IgD-negative memory B cell (primary cell): ENCODE measurements around the gene CUX1. TPM values are rescaled to one million over a fixed set of nuclear protein-coding genes. Genes with fewer than 3 reads are reported as not detected.
"Not testable (repeated sequence)": the region's sequence is repeated elsewhere in the genome, so short reads cannot be mapped to it uniquely, and the experiment has no call there.

Source experiments
- H3K27ac Mint-ChIP-seq, 3 donors: one replicate each; pipeline ENCODE4 v1.8.0; 2020 to 2022; ENCODE audit warnings: mild to moderate bottlenecking in 3 of 3, mixed read lengths in 3 of 3, moderate library complexity in 1 of 3
- H3K27me3 Mint-ChIP-seq: one replicate; pipeline ENCODE4 v1.8.0; 2021; ENCODE audit warnings: mixed read lengths
- H3K36me3 Mint-ChIP-seq: one replicate; pipeline ENCODE4 v1.8.0; 2020; ENCODE audit warnings: mild to moderate bottlenecking, mixed read lengths
- H3K4me1 Mint-ChIP-seq, 3 donors: one replicate each; pipeline ENCODE4 v1.8.0; 2020 to 2022; ENCODE audit warnings: mixed read lengths in 3 of 3, mild to moderate bottlenecking in 1 of 3
- H3K4me3 Mint-ChIP-seq, 4 donors: one replicate each; pipeline ENCODE4 v1.8.0; 2020 to 2022; ENCODE audit warnings: mild to moderate bottlenecking in 4 of 4, mixed read lengths in 4 of 4, moderate library complexity in 3 of 4
- H3K9me3 Mint-ChIP-seq, 3 donors: one replicate each; pipeline ENCODE4 v1.8.0; 2020 to 2021; ENCODE audit warnings: mixed read lengths in 3 of 3, mild to moderate bottlenecking in 1 of 3
- polyA plus RNA-seq: library from polyadenylated mRNA; unstranded; fragments of 300-500 nt; fragmentation: Illumina TruSeq; gene quantifications from one replicate; pipeline ENCODE4 v1.2.3, GENCODE V29; 2021

CUX1 gene
- polyA plus RNA-seq, 1 donor from 2014 or later, result 22.2 TPM

DNA sequence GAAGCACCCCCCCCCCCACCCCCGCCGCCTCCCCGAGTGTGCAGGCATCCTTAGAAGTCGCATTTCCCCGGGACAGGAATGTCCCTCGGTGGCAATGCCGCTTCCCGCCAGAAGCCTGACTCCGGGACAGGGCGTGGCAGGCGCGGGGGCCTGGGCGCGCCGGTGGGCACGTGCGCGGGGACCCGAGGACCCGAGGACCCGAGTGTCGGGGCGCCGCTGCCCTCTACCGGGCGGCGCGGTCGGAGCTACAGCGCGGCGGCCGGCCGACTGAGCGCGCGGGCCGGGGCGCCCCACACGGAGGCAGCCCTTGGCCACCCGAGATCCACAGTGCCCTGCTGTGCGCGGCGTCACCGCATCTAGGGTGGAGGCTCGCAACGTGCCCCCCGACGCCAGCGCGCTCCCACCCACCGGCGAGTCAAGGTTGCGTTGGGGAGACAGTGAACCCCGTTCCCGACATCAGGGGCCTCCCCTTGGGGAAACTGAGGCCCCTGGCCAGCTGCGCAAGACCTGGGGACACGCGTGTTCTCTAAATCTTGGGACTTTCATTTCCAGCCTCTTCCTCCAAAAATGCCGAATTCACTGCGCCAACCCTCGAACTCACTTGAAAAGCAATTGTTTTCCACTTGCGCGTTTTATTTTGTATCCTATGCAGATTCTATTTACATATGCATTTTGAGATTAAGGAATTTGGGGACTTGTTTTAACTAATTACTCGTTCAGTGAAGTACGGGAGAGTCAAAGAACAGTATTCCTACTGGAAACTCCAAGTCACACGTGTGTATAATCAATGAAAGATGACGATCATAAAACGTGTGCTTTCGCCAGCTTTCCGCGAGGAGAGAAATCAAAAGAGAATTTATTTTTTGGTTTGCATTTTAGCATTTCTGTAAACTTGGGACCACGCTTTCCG lies 3.1 kb upstream of the CUX1 start:
- Mint-ChIP-seq H3K9me3 (no peaks in the 10 kb centered on the region), H3K4me1 (peaks cover 14 to 21% (median 19%) of the 10 kb centered on the region in 3 donors), H3K4me3 (peak overlapping the region; percentile 87 to 94 (median 91)), H3K36me3 (no peaks in the 10 kb centered on the region), H3K27ac (peak overlapping the region; percentile 35 to 81 (median 62)), H3K27me3 (no peaks in the 10 kb centered on the region)

DNA sequence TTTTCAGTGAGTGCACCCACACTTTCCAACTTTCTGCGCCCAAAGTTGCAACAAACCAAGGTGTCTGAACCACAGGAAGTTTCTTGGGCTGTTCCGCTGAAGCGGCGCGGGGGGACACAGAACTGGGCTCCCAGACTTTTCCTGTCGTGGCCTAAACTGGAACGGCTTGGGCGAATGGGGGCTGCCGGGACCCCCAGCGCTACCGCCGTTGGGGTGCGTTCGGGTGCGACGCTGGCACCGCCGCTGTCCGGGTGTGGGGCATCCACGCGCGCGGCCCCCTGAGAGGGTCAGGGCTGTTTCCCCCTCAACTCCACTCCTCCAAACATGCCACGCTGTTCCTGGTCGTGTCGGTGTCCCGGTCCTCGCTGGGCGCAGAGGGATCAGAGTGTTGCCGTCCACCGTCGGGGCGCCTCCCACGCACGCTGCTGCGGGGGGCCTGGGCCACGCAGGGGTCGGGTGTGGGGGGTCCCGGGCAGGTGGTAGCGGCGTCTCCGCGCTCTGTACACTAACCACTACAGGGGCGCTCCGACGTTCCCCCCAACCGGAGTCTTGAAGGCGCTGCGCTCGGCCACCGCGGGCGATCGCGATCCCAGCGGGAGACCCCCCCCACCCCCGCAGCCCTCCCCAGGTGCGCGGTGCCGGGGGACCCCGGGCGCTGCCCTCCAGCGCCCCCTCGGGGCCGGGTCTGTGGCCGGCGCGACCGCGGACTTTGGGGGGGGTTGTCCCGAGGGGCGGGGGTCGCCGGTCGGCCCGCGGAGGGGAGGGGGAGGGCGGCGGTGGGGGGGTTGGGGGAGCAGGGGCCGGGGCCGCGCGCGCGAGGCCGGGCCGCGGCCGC lies 2.2 kb upstream of the CUX1 start:
- Mint-ChIP-seq H3K4me1 (peaks cover 17 to 29% (median 20%) of the 10 kb centered on the region in 3 donors), H3K27ac (peak overlapping the region; percentile 44 to 87 (median 81)), H3K9me3 (no peaks in the 10 kb centered on the region), H3K4me3 (peak overlapping the region; percentile 87 to 94 (median 92)), H3K27me3 (no peaks in the 10 kb centered on the region), H3K36me3 (no peaks in the 10 kb centered on the region)

GRCh38 chr7:101815826-101816594 lies 1.4 kb upstream of the CUX1 start:
- H3K36me3 Mint-ChIP-seq, result no peaks in the 10 kb centered on the region
- peak overlapping the region in 1 of 3 donors; percentile 87 for H3K27ac Mint-ChIP-seq
- H3K4me3 Mint-ChIP-seq, result peak overlapping the region; percentile 85 to 95 (median 92)
- H3K9me3 Mint-ChIP-seq, result no peaks in the 10 kb centered on the region
- no peaks in the 10 kb centered on the region for H3K27me3 Mint-ChIP-seq
- H3K4me1 Mint-ChIP-seq, result peaks cover 19 to 34% (median 20%) of the 10 kb centered on the region in 3 donors

DNA sequence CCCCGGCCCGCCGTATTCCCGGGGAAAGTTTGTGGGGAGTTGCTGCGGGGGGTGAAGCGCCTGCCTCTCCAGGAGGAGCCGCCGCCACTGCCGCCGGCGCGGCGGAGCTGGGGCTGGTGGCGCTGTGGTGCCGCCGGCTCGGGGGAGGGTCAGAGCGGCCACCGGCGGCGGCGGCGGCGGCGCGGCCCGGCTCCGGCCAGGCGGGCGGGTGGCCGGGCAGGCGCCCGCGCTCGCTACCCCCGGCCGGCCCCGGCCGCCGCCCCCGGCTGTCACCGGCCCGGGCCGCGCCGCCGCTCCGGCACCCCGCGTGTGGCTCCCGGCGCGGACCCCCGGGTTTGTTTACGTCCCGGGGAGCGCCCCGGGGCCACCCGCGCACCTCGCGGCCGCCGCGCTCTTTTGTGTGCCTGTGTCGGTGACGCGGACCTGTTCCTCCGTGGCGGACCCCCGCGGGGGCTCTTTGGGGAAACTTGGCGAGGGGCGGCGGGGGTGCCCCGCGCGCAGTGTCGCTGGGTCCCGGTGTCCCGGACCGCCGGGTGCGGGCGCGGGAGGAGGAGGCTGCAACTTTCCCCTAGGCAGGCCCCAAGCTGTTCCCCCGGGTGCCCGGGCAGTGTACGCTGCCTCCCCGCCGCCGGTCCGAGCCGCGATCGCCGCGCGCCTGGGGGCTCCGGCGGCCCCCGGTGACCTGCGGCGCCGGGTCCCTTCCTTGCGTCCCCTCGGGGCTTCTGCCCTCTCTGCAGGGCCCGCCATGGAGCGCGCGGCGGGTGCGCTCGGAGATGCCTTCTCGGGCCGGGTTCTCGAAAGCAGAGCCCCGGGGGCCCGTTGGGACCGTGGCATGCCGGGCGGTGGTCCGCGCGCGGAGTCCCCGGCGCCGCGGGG lies 593 bp upstream of the CUX1 start:
- peaks cover 19 to 35% (median 20%) of the 10 kb centered on the region in 3 donors for H3K4me1 Mint-ChIP-seq
- no peaks in the 10 kb centered on the region for H3K9me3 Mint-ChIP-seq
- H3K36me3 Mint-ChIP-seq, result no peaks in the 10 kb centered on the region
- peak overlapping the region in 3 of 4 donors; percentile 67 to 91 (median 72) for H3K4me3 Mint-ChIP-seq
- H3K27me3 Mint-ChIP-seq, result no peaks in the 10 kb centered on the region
- peak overlapping the region in 1 of 3 donors; percentile 75 for H3K27ac Mint-ChIP-seq

DNA sequence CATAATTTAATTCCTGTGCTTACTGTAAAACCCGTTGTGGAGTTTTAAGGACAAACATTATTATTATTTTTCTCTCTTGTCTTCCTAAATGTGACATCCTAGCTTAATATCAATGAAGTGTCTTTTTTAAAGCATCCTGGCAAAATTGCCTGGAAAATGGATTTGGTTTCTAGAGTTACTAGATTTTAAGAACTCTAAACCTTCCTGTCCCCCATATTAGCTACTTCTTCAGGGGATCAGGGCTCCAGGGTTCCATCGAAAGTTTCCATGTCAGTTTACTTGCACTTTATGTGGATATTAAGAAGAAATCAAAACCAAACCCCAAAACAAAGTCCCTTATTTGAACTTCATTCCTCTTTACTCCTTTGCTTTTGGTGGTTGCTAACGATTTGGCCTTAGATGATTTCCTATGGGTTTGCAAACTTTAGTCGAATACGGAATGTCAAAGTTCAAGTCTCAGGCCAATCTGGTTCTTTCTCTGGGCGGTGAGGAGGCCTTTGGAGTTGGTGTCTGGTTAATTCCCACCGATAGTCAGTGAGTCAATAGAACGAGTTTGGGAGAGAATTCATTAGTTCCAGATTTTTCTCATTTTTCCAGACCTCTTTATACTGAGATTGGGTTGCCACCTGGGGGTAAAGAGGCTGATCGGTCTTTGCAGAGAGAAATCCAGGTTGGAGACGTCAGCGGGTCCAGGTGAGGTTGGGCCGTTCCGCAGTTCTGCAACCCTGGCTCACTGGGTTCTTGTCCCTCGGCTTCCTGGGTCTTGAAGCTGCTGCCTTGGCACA lies 1.1 kb downstream of the CUX1 start:
- no peaks in the 10 kb centered on the region for H3K36me3 Mint-ChIP-seq
- peak overlapping the region in 2 of 3 donors; percentile 75 to 87 for H3K27ac Mint-ChIP-seq
- H3K27me3 Mint-ChIP-seq, result no peaks in the 10 kb centered on the region
- peak overlapping the region in 3 of 4 donors; percentile 91 to 94 (median 92) for H3K4me3 Mint-ChIP-seq
- H3K4me1 Mint-ChIP-seq, result peaks cover 20 to 37% (median 25%) of the 10 kb centered on the region in 3 donors
- no peaks in the 10 kb centered on the region for H3K9me3 Mint-ChIP-seq

DNA sequence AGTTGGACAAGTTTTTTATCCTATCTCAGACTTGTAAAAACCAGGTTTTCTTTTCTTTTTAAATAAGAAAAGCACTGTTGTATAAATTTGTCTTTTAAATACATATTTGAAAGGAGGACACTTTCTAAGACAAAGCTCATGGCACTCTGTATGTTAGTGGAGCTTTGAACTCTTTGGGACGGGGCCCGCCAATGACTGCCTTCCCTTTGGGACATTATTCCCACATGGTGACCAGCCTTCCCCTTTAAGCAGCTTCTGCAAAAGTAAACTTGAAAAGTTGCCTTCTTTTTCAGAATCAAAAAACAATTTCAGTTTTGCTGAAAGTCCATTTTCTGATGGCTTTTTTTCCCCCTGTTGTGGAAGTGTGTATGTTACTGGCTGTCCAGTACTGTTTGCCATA lies 1.8 kb downstream of the CUX1 start:
- H3K36me3 Mint-ChIP-seq, result no peaks in the 10 kb centered on the region
- peak overlapping the region in 1 of 4 donors; percentile 91 for H3K4me3 Mint-ChIP-seq
- peaks cover 20 to 40% (median 27%) of the 10 kb centered on the region in 3 donors for H3K4me1 Mint-ChIP-seq
- H3K27ac Mint-ChIP-seq, result peak overlapping the region in 1 of 3 donors; percentile 52
- no peaks in the 10 kb centered on the region for H3K27me3 Mint-ChIP-seq
- H3K9me3 Mint-ChIP-seq, result no peaks in the 10 kb centered on the region

GRCh38 chr7:101819913-101820522 lies 2.6 kb downstream of the CUX1 start:
- Mint-ChIP-seq H3K4me3 (peak overlapping the region in 1 of 4 donors; percentile 91), H3K27me3 (no peaks in the 10 kb centered on the region), H3K4me1 (peaks cover 13 to 33% (median 27%) of the 10 kb centered on the region in 3 donors), H3K27ac (peak overlapping the region in 2 of 3 donors; percentile 11 to 15), H3K36me3 (no peaks in the 10 kb centered on the region), H3K9me3 (no peaks in the 10 kb centered on the region)

GRCh38 chr7:101820703-101821102 lies 3.3 kb downstream of the CUX1 start:
- H3K4me1 Mint-ChIP-seq, result peaks cover 13 to 33% (median 32%) of the 10 kb centered on the region in 3 donors
- no peaks in the 10 kb centered on the region for H3K36me3 Mint-ChIP-seq
- peak overlapping the region in 1 of 4 donors; percentile 51 for H3K4me3 Mint-ChIP-seq
- H3K27ac Mint-ChIP-seq, result peak overlapping the region in 2 of 3 donors; percentile 18 to 41
- no peaks in the 10 kb centered on the region for H3K9me3 Mint-ChIP-seq
- no peaks in the 10 kb centered on the region for H3K27me3 Mint-ChIP-seq

DNA sequence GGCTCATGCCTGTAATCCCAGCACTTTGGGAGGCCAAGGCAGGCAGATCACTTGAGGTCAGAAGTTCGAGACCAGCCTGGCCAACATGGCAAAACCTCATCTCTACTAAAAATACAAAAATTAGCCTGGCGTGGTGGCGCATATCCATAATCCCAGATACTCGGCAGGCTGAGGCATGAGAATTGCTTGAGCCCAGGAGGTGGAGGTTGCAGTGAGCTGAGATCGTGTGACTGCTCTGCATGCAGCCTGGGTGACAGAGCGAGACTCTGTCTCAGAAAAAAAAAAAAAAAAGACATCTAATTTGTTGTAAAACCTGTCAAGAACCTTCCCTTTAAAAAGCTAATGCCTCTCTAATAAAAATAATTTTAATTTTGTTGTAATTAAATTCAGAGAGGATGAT lies 5.2 kb downstream of the CUX1 start:
- H3K36me3 Mint-ChIP-seq, H3K9me3 Mint-ChIP-seq, H3K27ac Mint-ChIP-seq, H3K27me3 Mint-ChIP-seq, H3K4me3 Mint-ChIP-seq: not testable (repeated sequence)
- H3K4me1 Mint-ChIP-seq, result peaks cover 12 to 35% (median 31%) of the 10 kb centered on the region in 3 donors

GRCh38 chr7:101823096-101823495 lies 5.7 kb downstream of the CUX1 start:
- Mint-ChIP-seq H3K4me1 (peaks cover 7 to 33% (median 27%) of the 10 kb centered on the region in 3 donors), H3K27ac (no peak overlapping the region), H3K36me3 (no peaks in the 10 kb centered on the region), H3K4me3 (no peak overlapping the region), H3K27me3 (no peaks in the 10 kb centered on the region), H3K9me3 (no peaks in the 10 kb centered on the region)

- no peaks in the 10 kb centered on the region for H3K9me3 Mint-ChIP-seq
- H3K27me3 Mint-ChIP-seq, result no peaks in the 10 kb centered on the region
- H3K4me3 Mint-ChIP-seq, result no peak overlapping the region
- peaks cover 5 to 31% (median 26%) of the 10 kb centered on the region in 3 donors for H3K4me1 Mint-ChIP-seq
- no peak overlapping the region for H3K27ac Mint-ChIP-seq
- no peaks in the 10 kb centered on the region for H3K36me3 Mint-ChIP-seq
Measured at GRCh38 chr7:101823596-101823995, 6.2 kb downstream of the CUX1 start.

- peaks cover 4 to 32% (median 22%) of the 10 kb centered on the region in 3 donors for H3K4me1 Mint-ChIP-seq
Measured at GRCh38 chr7:101824440-101824839, 7.0 kb downstream of the CUX1 start.

More at GRCh38 chr7:101824440-101824839, 7.0 kb downstream of the CUX1 start:
- Mint-ChIP-seq H3K27ac (no peak overlapping the region), H3K36me3 (no peaks in the 10 kb centered on the region), H3K27me3 (no peaks in the 10 kb centered on the region), H3K4me3 (no peak overlapping the region), H3K9me3 (no peaks in the 10 kb centered on the region)
